ENCODE results near the gene DDX3X.

- no peak for TF ChIP-seq CTCF (conservative IDR thresholded peaks at IDR 0.05; ENCODE audit: low read length)
- no peak for TF ChIP-seq EZH2phosphoT487 (IDR thresholded peaks at IDR 0.05; ENCODE audit: borderline replicate concordance, low read depth, low read length)
Observed at GRCh38 chrX:41303013-41303412, 30.9 kb upstream of the DDX3X start.

Data from OCI-LY7 (cell line).